Measurements from ENCODE around the gene ARFRP1.
"Not testable (repeated sequence)": the region's sequence is repeated elsewhere in the genome, so short reads cannot be mapped to it uniquely, and the experiment has no call there.

Gene ARFRP1

DNA sequence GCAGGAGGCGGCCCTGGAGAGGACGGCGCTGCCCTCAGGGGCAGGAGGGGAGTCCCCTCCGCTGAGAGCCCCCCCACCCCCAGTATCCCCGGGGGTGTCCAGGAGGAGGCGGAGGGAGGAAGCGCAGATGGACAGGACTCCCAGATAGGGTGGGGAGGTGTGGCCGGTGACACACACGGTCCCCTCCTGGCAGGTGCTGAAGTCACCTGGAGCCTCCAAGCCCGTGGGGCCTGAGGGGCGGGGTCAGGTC, 55.9 kb downstream of the ARFRP1 start:
- no peak overlapping the region; the same call in 1 of the 2 replicates for H3K4me2 ChIP-seq (ENCODE audit: low read length)
- no peak overlapping the region for H3K9ac ChIP-seq (ENCODE audit: low read length)

GRCh38 chr20:63650486-63650885, 57.3 kb downstream of the ARFRP1 start:
- H4K20me1 ChIP-seq (ENCODE audit: insufficient read depth, low read length); H3K79me2 ChIP-seq (ENCODE audit: insufficient read depth, low read length): not testable (repeated sequence)

More for the DNA sequence above, 55.9 kb downstream of the ARFRP1 start:
- Histone ChIP-seq H3K4me1 (ENCODE audit: insufficient read depth, low read length, severe bottlenecking) (peaks cover 19% of the 10 kb centered on the region), H3K9me2 (ENCODE audit: low read depth, low read length) (no peaks in the 10 kb centered on the region), H3K79me2 (ENCODE audit: insufficient read depth, low read length) (no peaks in the 10 kb centered on the region), H3K27me3 (ENCODE audit: insufficient read depth, low read length) (peaks cover 6% of the 10 kb centered on the region; the same call in 1 of the 2 replicates), H4K20me1 (ENCODE audit: insufficient read depth, low read length) (no peaks in the 10 kb centered on the region), H3K9me3 (ENCODE audit: low read length) (no peaks in the 10 kb centered on the region), H3K4me3 (ENCODE audit: low read depth, low read length, poor library complexity, severe bottlenecking) (no peak overlapping the region), H3K27ac (ENCODE audit: low read depth, low read length, poor library complexity, severe bottlenecking) (no peak overlapping the region), H3F3A (ENCODE audit: insufficient read depth, low read length) (no peaks in the 10 kb centered on the region), H2AFZ (ENCODE audit: low read length) (no peak overlapping the region), H3K36me3 (ENCODE audit: insufficient read depth, low read length) (no peaks in the 10 kb centered on the region)
- TF ChIP-seq, protein P1, sequence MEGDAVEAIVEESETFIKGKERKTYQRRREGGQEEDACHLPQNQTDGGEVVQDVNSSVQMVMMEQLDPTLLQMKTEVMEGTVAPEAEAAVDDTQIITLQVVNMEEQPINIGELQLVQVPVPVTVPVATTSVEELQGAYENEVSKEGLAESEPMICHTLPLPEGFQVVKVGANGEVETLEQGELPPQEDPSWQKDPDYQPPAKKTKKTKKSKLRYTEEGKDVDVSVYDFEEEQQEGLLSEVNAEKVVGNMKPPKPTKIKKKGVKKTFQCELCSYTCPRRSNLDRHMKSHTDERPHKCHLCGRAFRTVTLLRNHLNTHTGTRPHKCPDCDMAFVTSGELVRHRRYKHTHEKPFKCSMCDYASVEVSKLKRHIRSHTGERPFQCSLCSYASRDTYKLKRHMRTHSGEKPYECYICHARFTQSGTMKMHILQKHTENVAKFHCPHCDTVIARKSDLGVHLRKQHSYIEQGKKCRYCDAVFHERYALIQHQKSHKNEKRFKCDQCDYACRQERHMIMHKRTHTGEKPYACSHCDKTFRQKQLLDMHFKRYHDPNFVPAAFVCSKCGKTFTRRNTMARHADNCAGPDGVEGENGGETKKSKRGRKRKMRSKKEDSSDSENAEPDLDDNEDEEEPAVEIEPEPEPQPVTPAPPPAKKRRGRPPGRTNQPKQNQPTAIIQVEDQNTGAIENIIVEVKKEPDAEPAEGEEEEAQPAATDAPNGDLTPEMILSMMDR (IDR thresholded peaks at IDR 0.05; ENCODE audit: low read length), result no peak
- TF ChIP-seq EZH2 (IDR thresholded peaks at IDR 0.05; ENCODE audit: borderline replicate concordance, low read length), result no peak

DNA sequence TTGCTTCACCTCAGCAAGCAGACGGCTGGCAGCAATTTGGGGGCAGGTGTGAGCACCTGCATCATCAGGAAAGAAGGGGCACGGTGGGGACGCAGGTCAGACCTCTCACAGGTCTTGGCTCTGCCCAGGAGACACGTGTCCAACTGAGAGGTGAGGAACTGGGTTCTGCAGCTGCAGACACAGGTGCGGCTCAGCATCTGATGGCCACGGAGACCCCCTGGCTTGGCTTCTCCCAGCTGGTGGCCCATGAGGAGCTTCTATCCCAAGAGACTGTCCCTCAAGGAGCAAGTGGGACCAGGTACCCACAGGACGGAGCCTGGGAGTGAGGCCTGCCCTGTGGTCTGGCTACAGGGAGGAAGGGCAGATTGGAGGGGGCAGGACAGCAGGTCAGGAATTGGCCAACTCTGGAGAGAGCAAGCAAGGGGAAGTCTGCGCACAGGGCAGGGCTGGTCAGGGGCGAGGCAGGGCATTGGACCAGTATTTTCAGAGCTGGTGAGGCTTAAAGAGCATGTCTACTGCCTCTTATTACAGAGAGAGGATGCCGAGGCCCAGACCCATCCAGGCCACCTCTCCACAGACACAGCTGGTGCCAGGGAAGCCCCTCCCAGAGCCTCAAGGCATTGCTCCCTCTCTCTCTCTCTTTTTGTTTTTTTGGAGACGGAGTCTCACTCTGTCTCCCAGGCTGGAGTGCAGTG, 58.7 kb downstream of the ARFRP1 start:
- H4K20me1 ChIP-seq (ENCODE audit: insufficient read depth, low read length), result no peaks in the 10 kb centered on the region
- H3K27me3 ChIP-seq (ENCODE audit: insufficient read depth, low read length), result peaks cover 6% of the 10 kb centered on the region; the same call in 1 of the 2 replicates
- peaks cover 14% of the 10 kb centered on the region for H3K4me1 ChIP-seq (ENCODE audit: insufficient read depth, low read length, severe bottlenecking)
- H3K4me2 ChIP-seq (ENCODE audit: low read length), result no peak overlapping the region
- H3K9ac ChIP-seq (ENCODE audit: low read length), result no peak overlapping the region
- no peaks in the 10 kb centered on the region for H3K36me3 ChIP-seq (ENCODE audit: insufficient read depth, low read length)
- no peaks in the 10 kb centered on the region for H3K9me2 ChIP-seq (ENCODE audit: low read depth, low read length)
- H2AFZ ChIP-seq (ENCODE audit: low read length), result no peak overlapping the region
- no peaks in the 10 kb centered on the region for H3K79me2 ChIP-seq (ENCODE audit: insufficient read depth, low read length)
- H3K4me3 ChIP-seq (ENCODE audit: low read depth, low read length, poor library complexity, severe bottlenecking), result no peak overlapping the region
- H3K27ac ChIP-seq (ENCODE audit: low read depth, low read length, poor library complexity, severe bottlenecking), result no peak overlapping the region
- H3F3A ChIP-seq (ENCODE audit: insufficient read depth, low read length), result no peaks in the 10 kb centered on the region
- TF ChIP-seq, protein P1 (IDR thresholded peaks at IDR 0.05; ENCODE audit: low read length), result no peak
- no peak for TF ChIP-seq EZH2 (IDR thresholded peaks at IDR 0.05; ENCODE audit: borderline replicate concordance, low read length)
- no peaks in the 10 kb centered on the region for H3K9me3 ChIP-seq (ENCODE audit: low read length)

More at GRCh38 chr20:63650486-63650885, 57.3 kb downstream of the ARFRP1 start:
- not testable (repeated sequence) for H3F3A ChIP-seq (ENCODE audit: insufficient read depth, low read length); H2AFZ ChIP-seq (ENCODE audit: low read length); H3K36me3 ChIP-seq (ENCODE audit: insufficient read depth, low read length); H3K27me3 ChIP-seq (ENCODE audit: insufficient read depth, low read length); H3K9me2 ChIP-seq (ENCODE audit: low read depth, low read length); H3K9me3 ChIP-seq (ENCODE audit: low read length); H3K9ac ChIP-seq (ENCODE audit: low read length); H3K4me2 ChIP-seq (ENCODE audit: low read length); H3K4me3 ChIP-seq (ENCODE audit: low read depth, low read length, poor library complexity, severe bottlenecking); H3K27ac ChIP-seq (ENCODE audit: low read depth, low read length, poor library complexity, severe bottlenecking)
- peaks cover 19% of the 10 kb centered on the region for H3K4me1 ChIP-seq (ENCODE audit: insufficient read depth, low read length, severe bottlenecking)
